Parathyroid adenoma (tissue), 2 donors: Measurements from ENCODE around the gene TSPAN6.

Experiments used
- H2AFZ ChIP-seq: fragments of 300-600 bp; sonication (generic); one replicate; pipeline ENCODE4 v1.7.0; 2017; ENCODE audit warnings: antibody characterized with exemption, mild to moderate bottlenecking
- H3K27ac ChIP-seq: fragments of 300-600 bp; sonication (generic); one replicate; pipeline ENCODE4 v1.7.0; 2017
- H3K27me3 ChIP-seq: fragments of 300-600 bp; sonication (generic); one replicate; pipeline ENCODE4 v1.7.0; 2017; ENCODE audit warnings: low read length; ENCODE audit not compliant: control insufficient read depth, insufficient read depth
- H3K36me3 ChIP-seq: fragments of 300-600 bp; sonication (generic); one replicate; pipeline ENCODE4 v1.7.0; 2017; ENCODE audit warnings: low read length; ENCODE audit not compliant: control insufficient read depth, insufficient read depth
- H3K4me1 ChIP-seq: fragments of 300-600 bp; sonication (generic); one replicate; pipeline ENCODE4 v1.7.0; 2017; ENCODE audit warnings: control low read depth
- H3K4me2 ChIP-seq: fragments of 300-600 bp; sonication (generic); one replicate; pipeline ENCODE4 v1.7.0; 2017; ENCODE audit warnings: low read length
- H3K4me3 ChIP-seq: fragments of 300-600 bp; sonication (generic); one replicate; pipeline ENCODE4 v1.7.0; 2017; ENCODE audit warnings: low read depth, low read length
- H3K79me2 ChIP-seq: fragments of 300-600 bp; sonication (generic); one replicate; pipeline ENCODE4 v1.7.0; 2017; ENCODE audit warnings: control low read depth
- H3K9ac ChIP-seq: fragments of 300-600 bp; sonication (generic); one replicate; pipeline ENCODE4 v1.7.0; 2017; ENCODE audit warnings: mild to moderate bottlenecking
- H3K9me3 ChIP-seq: fragments of 300-600 bp; sonication (generic); one replicate; pipeline ENCODE4 v1.7.0; 2017; ENCODE audit warnings: low read length; ENCODE audit not compliant: control insufficient read depth
- TF ChIP-seq, protein P1 (sequence below): fragments of 300-600 bp; sonication (generic); IDR thresholded peaks from one replicate; pipeline ENCODE4 v1.7.0; 2017; ENCODE audit warnings: antibody characterized with exemption, mild to moderate bottlenecking
- donor health status: primary hyperparathyroidism.

TSPAN6 gene

GRCh38 chrX:100635040-100635439 lies 1.6 kb downstream of the TSPAN6 start:
- Histone ChIP-seq H3K9me3 (no peaks in the 10 kb centered on the region), H3K27ac (no peak overlapping the region), H3K27me3 (no peaks in the 10 kb centered on the region), H3K4me2 (no peak overlapping the region), H3K4me3 (no peak overlapping the region), H3K36me3 (no peaks in the 10 kb centered on the region), H3K79me2 (no peaks in the 10 kb centered on the region), H3K4me1 (peaks cover 2% of the 10 kb centered on the region), H2AFZ (no peak overlapping the region), H3K9ac (no peak overlapping the region)
- TF ChIP-seq, protein P1, sequence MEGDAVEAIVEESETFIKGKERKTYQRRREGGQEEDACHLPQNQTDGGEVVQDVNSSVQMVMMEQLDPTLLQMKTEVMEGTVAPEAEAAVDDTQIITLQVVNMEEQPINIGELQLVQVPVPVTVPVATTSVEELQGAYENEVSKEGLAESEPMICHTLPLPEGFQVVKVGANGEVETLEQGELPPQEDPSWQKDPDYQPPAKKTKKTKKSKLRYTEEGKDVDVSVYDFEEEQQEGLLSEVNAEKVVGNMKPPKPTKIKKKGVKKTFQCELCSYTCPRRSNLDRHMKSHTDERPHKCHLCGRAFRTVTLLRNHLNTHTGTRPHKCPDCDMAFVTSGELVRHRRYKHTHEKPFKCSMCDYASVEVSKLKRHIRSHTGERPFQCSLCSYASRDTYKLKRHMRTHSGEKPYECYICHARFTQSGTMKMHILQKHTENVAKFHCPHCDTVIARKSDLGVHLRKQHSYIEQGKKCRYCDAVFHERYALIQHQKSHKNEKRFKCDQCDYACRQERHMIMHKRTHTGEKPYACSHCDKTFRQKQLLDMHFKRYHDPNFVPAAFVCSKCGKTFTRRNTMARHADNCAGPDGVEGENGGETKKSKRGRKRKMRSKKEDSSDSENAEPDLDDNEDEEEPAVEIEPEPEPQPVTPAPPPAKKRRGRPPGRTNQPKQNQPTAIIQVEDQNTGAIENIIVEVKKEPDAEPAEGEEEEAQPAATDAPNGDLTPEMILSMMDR, result no peak

DNA sequence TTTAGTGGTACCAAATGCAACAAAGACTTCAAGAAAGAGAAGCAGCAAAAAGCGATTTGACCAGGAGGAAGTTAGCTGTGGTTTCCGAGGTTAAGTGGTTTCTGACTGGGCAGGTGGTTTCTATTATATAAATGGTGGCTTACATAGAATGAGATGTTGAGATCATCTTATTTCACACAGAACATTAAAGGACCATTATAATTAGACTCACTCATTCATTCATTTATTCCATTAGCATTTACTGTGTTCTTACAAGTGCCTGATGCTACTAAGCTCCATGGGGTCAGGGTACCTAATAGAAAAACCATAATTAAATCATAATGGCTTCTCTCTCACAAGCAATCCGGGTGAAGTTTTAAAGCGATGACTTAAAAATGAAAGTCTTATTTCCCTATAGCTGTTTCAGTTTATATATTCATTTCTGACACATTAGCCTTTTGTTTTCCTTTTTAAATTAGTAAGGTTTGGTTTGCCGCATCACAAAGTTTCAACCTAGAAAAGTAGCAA lies 10.6 kb downstream of the TSPAN6 start:
- Histone ChIP-seq H2AFZ (no peak overlapping the region), H3K9ac (no peak overlapping the region), H3K4me3 (no peak overlapping the region), H3K36me3 (no peaks in the 10 kb centered on the region), H3K9me3 (no peaks in the 10 kb centered on the region), H3K27me3 (no peaks in the 10 kb centered on the region), H3K4me1 (no peaks in the 10 kb centered on the region), H3K79me2 (no peaks in the 10 kb centered on the region), H3K27ac (no peak overlapping the region), H3K4me2 (no peak overlapping the region)
- TF ChIP-seq, protein P1, result no peak

DNA sequence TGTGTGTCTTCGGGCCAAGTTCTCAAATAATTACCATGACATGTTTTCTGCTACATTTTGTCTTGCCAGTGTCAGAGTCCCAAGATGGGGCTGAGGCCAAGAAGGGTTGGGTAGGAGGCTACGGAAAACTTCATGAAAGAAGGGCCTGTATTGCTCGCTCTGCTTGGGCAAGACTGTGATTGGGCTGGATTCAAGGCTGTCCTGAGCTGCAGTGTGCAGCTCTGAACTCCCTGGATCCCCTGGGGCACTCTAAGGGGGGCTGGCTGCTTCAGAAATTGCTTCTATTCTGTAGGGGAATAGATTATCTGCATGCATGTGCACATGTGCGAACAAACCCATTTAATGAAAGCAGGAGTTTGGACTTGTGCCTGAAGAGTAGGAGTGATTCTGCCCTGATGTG lies 13.6 kb downstream of the TSPAN6 start:
- H3K9me3 ChIP-seq, result no peaks in the 10 kb centered on the region
- H3K9ac ChIP-seq, result no peak overlapping the region
- no peak overlapping the region for H2AFZ ChIP-seq
- no peak overlapping the region for H3K4me3 ChIP-seq
- no peak overlapping the region for H3K27ac ChIP-seq
- no peaks in the 10 kb centered on the region for H3K4me1 ChIP-seq
- H3K27me3 ChIP-seq, result no peaks in the 10 kb centered on the region
- H3K4me2 ChIP-seq, result no peak overlapping the region
- TF ChIP-seq, protein P1, result no peak
- no peaks in the 10 kb centered on the region for H3K79me2 ChIP-seq
- H3K36me3 ChIP-seq, result no peaks in the 10 kb centered on the region

- Histone ChIP-seq H3K36me3 (no peaks in the 10 kb centered on the region), H3K4me1 (no peaks in the 10 kb centered on the region), H3K27me3 (no peaks in the 10 kb centered on the region), H3K9me3 (no peaks in the 10 kb centered on the region), H2AFZ (no peak overlapping the region), H3K27ac (no peak overlapping the region), H3K4me2 (no peak overlapping the region), H3K4me3 (no peak overlapping the region), H3K79me2 (no peaks in the 10 kb centered on the region), H3K9ac (no peak overlapping the region)
- TF ChIP-seq, protein P1, result peak; percentile 48
Observed at GRCh38 chrX:100615005-100615404, 21.6 kb downstream of the TSPAN6 start.

DNA sequence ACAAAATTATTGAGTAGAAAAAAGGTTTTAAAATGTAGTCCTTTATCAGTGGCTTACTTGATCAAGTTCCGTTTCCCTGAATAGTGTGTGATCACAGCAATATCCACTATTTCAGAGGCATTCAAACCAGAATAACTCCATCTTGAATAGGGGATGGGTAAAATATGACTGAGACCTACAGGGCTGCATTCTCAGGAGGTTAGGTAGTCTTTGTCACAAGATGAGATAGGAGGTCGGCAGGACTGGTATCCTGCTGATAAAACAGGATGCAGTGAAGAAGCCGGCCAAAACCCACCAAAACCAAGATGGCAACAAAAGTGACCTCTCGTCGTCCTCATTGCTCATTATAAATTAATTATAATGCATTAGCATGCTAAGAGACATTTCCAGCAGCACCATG lies 24.7 kb downstream of the TSPAN6 start:
- Histone ChIP-seq H3K27me3 (no peaks in the 10 kb centered on the region), H3K4me2 (no peak overlapping the region), H3K9me3 (no peaks in the 10 kb centered on the region), H3K4me3 (no peak overlapping the region), H3K79me2 (no peaks in the 10 kb centered on the region), H3K27ac (no peak overlapping the region), H2AFZ (no peak overlapping the region), H3K9ac (no peak overlapping the region), H3K36me3 (no peaks in the 10 kb centered on the region), H3K4me1 (no peaks in the 10 kb centered on the region)
- TF ChIP-seq, protein P1, result no peak
